Measurements from ENCODE around the gene DNAJB6.

DNAJB6 gene

GRCh38 chr7:157371296-157371695, 34.5 kb downstream of the DNAJB6 start:
- no peak for DNase-seq

DNA sequence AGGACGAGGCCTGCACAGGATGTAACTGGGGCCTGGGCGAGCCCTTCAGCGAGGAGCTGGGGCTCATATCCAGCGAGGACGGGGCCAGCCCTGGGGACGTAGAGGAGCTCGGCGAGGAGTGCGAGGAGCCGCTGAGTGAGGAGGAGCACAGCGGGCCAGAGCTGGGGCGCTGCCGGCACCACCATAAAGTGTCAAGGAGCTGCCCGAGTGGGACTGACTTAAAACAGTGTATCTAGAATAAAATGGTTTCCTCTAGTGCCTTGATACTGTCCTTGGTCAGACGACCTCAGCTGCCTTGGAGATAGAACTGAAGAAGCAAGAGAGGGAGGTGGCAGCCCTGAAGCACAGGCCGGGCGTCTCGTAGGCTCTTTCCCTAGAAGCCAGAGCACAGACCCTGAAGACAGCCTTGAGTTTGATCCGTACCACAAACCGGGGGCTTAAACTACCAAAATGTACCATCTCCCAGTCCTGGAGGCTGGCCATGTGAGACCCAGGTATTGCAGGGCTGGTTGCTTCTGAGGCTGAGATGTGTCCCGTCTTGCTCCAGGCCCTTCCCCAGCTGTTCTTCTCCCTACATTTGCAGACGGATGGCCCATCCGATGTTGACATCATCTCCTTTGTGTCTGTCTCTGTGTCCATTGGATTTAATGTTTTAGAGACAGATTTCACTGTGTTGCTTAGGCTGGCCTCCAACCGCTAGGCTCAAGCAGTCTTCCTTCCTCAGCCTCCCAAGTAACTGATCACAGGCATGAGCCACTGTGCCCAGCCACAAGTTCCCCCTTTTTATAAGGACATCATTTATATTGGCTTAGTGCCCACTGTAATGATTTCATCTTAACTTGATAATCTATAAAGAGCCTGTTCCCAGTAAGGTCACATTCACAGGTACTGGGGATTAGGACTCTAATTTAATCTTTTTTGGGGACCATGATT, 35.8 kb downstream of the DNAJB6 start:
- DNase-seq = no peak

- no peak for DNase-seq
Measured at GRCh38 chr7:157373493-157373892, 36.7 kb downstream of the DNAJB6 start.

- DNase-seq = no peak
Measured at GRCh38 chr7:157375410-157375809, 38.6 kb downstream of the DNAJB6 start.

DNA sequence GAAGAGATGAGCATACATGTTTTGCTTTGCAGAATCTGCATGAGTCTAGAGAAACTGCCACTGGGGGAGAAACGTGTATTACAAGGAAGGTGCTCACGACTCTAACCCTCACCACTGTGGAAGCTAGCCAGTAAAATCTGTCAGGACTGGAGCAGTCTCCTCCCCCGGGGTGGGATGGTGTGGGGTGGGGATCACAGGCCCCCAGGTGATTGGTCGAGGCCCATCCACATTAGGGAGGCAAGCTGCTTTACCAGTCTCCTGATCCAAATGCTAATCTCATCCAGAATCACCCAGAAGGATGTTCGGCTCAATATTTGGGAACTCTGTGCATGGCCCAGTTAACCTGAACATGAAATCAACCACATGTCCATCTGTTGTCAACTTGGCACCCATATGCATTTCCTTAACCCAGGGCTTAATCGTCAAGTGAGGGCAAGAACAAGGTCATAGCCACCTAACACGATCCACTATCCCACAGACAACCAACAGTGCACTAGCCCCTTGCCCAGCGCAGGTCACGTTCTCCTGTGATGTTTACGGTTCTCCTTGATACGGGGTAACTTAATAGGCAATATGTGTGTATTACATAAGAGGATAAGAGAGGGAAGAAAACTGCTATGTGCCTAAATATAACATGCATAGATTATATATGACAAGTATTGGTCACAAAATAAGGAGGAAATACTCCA, 40.8 kb downstream of the DNAJB6 start:
- no peak for DNase-seq

DNA sequence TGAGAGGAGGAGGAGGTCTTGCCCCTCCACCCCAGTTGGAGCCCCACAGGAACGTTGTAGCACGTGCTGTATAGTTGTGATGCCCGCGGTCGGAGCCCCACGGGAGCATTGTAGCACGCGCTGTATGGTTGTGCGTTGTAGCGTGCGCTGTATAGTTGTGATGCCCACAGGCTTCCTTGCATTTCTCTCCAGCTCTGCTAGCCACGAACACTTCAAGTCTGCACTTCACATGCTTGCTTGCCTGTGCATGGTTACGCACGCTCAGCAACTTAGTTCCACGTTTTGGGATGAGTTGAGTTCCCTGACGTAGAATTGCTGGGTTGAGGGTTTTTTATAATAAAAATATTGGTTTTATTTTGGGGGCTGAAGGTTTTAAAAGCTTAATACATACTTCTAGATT, 41.6 kb downstream of the DNAJB6 start:
- DNase-seq = no peak

- no peak for DNase-seq
Measured at GRCh38 chr7:157379493-157379892, 42.7 kb downstream of the DNAJB6 start.

DNA sequence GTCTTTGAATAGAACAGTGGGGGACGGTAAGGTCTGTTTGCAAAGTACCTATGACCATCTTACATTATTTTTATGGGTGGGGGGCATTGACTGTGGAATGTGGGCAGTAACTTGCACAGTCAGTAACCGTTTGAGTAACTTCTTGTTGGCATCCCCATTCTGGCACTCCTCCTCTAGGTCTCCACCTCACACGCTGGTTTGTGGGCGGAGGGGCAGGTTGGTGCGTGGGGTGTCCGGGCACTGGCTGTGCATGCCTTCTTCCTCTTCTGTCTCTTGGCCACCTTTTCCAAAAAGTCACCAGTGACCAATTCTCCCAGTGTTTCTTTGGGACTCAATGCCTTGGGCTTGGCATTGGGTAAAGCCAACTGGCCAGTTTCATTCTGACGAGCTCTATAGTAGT, 43.6 kb downstream of the DNAJB6 start:
- no peak for DNase-seq

DNA sequence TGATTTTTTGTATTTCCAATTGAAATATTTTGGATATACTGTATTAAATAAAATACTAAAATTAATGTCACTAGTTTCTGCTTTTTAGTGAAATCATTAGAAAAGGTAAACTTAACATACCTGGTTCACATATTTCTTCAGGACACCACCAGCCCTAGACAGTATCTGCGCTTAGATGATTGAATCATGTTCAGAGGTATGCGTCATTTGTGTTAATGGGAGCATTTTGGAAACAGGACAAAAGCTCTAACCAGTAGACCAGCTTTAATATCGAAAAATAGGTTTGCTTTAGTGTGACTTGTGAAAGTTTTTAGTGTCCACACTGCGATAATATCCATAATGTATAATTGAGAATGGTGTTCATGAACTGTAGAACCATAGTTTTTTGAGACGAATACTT, 47.1 kb downstream of the DNAJB6 start:
- no peak for DNase-seq

- no peak for DNase-seq
Measured at GRCh38 chr7:157384301-157384700, 47.5 kb downstream of the DNAJB6 start.

GRCh38 chr7:157386979-157387800, 50.4 kb downstream of the DNAJB6 start:
- DNase-seq = peak; percentile 12

- no peak for DNase-seq
Measured at GRCh38 chr7:157388301-157388700, 51.5 kb downstream of the DNAJB6 start.

GRCh38 chr7:157389951-157390730, 53.3 kb downstream of the DNAJB6 start:
- no peak for DNase-seq

- no peak for DNase-seq
Measured at GRCh38 chr7:157391036-157391710, 54.4 kb downstream of the DNAJB6 start.

DNA sequence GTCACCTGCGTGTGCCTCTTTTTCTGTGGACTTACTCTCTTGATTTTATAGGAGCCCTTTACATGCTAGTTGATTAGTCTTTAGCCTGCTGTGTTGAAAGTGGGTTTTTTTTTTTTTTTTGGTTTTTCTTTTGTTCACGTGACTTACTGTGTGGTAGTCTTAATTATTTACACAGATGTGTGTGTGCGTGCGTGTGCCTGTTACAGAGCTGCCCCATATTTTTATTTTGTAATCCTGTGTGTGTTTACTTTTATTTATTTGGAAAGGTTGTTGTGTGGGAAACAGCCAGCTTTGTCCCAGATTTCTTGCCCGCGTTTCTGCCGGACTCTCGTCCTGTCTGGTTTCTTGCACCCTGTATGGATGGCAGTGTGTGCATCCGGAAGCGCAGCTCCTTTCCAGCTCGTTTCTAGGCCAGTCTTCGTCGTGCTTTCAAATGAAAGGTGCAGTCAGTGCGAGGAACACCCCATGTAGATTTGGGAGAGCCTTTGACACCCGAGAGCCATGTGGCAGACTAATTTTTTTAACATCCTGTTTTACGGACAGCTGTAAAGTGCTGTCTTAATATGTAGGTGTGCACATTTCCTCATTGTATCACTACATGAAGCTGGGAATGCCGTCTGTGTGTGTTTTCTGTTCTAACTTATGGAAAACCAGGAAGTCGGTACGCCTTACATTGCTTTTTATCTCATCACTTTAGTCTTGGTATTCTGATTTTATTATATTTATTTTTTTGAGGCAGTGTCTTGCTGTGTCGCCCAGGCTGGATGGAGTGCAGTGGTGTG, 55.6 kb downstream of the DNAJB6 start:
- DNase-seq = no peak

DNA sequence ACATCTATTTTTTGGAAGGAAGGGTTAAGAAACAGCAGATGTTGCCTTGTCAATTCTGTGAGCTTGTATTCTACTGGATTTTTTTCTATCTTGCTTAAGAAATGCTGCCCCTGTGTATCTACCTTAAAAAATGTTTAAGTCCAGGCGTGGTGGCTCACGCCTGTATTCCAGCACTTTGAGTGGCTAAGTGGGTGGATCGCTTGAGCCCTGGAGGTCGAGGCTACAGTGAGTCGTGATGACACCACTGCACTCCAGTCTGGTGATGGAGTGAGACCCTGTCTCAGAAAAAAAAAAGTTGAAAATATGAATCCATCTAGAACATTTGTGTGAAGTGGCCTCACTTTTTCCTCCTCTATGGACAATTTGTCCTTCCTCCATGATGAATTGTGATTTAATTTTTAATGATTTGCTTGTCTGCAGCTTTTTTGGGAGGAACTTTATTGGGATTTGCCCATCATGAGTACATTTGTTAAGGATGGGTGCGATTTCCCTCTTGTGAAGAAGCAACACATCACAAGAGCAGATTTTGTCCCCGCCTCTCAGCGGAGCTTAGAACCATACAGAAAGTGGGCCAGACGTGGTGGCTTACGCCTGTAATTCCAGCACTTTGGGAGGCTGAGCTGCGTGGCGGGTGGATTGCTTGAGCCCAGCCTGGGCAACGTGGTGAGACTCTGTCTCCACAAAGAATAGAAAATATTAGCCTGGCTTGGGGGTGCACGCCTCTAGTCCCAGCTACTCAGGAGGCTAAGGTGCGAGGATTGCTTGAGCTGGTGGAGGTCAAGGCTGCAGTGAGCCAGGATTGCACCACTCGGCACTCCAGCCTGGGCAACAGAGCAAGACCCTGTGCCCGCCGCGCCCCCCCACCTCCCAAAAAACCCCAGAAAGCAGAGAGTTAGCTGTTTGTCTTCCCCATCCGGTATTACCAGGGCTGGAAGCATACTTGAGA, 57.7 kb downstream of the DNAJB6 start:
- DNase-seq = no peak

DNA sequence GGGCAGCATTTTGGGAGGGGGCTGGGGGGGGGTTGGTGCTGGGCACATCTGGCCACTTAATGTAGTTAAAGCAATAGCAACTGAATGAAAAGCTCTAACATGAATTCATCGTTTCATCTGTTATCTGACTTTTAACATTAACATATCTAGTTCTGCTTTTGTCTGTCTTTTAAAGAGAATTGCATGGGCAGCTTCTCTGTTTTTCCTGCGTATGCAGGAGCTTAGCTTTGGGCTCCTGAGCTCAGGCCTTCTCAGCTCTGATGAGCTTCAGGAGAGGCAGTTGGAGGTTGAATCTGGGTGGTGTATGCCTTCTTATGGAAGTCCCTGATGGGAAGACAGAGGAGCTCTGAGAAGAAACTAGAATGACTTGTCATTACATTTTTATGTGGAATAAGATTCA, 58.4 kb downstream of the DNAJB6 start:
- no peak for DNase-seq

DNA sequence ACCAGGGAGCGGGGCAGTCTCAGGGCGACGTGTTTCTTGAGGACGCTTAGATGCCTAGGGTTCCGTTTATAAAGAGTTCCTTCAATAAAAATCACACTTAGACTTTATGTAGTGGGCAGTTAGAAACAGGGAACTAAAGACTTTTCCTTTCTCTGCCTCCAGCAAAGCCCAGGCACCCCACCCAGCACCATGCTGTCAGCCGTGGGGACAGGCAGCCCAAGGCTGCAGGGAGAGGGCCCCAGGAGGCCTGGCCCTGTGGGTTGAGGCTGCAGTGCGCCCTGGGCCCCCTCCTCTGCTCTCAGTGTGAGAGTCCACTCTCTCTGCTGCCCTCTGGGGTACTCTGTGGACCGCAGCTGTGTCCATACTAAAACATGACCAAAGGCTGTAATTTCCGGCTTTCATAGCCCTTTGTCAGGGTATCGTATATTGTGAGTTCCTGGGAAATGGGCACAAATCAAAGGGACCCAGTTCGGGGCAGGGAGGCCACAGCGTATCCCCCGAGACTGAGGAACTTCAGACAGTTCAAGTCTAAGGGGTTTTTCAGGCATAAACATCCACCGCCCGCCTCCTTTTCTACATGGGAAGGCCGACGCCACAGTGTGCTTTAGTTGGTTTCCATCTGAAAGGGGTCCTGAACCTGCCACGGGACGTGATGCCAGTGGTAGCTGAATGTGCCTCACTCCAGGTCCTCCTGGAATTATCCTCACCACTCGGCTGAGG, 59.7 kb downstream of the DNAJB6 start:
- no peak for DNase-seq

- no peak for DNase-seq
Measured at GRCh38 chr7:157397036-157397720, 60.4 kb downstream of the DNAJB6 start.
